ENCODE data around the gene VPS26B.
"Not testable (repeated sequence)": the region's sequence is repeated elsewhere in the genome, so short reads cannot be mapped to it uniquely, and the experiment has no call there.

The VPS26B gene

DNA sequence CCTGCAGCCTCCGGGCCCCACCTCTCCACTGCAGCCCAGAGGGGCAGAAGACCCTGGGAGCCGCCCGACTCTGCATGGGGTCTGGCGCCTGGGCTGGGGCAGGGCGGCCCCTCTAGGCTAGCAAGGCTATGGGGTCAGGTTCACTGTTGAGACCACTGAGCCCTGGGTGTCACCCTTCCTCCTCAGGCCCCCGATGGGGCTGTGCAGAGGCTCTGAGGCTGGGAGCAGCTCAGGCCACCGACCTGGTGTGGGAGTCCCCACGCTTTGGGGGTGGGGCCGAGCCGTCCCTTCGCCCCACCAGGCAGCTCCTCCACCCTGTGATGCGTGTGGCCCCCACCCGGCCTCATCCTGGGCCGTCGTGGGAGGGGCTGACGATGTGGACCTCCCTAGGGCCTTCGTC, 57.2 kb downstream of the VPS26B start:
- DNase-seq (ENCODE audit: low read depth, low spot score) = not testable (repeated sequence)

DNA sequence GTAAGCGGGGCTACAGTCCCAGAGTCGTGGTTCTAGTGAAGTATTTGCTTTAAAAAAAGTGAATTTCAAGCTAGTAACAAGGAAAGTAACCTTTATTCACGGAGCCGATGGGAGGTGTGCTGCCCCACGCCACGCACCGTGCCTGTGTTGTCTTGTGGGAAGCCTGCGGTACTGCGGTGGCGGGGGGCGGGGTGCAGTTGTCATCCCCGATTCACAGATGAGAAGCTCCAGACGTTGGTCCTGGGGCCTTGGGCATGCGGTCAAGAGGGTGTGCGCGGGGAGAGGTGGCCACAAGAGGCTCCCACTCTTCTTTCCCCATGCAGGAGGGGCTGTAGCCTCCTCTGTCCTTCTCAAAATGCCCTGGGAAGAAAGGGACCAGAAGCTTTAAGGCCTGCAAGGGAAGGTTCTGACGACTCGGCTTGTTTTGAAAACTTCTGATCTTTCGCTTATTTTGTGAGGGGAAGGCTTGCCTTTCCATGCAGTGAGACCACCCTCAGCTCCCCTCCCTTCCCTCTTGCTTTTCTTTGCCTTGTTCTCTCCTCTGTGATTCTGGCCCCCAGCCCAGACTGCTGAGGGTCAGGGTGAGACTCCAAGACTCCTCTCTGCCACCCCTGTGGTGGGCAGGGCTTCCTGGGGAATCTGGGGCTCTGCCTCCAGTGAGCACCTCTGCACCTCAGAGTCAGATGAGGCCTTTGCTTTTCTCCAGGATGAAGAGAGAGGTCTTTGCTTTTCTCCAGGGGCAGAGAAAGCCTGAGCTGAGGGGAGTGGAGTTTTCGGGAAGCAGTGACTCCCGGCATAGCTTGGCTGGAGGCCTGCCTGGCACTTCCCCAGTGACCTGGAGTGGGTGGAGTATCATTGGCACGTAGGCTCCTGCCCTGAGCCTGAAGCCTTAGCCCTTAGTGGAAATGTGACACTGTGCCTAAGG, 57.9 kb downstream of the VPS26B start:
- no peak for DNase-seq (ENCODE audit: low read depth, low spot score)

- DNase-seq (ENCODE audit: low read depth, low spot score) = no peak
Observed at GRCh38 chr11:134283461-134284230, 59.2 kb downstream of the VPS26B start.

DNA sequence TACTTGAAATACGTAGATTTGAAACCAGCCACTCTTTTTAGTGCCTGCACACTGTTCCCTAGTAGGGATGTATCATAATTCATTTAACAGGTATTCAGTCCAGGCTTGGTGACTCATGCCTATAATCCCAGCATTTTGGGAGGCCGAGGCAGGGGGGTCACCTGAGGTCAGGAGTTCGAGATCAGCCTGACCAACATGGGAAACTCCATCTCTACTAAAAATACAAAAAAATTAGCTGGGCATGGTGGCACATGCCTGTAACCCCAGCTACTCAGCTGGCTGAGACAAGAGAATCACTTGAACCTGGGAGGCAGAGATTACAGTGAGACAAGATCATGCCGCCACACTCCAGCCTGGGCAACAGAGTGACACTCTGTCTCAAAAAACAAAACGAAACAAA, 59.9 kb downstream of the VPS26B start:
- not testable (repeated sequence) for DNase-seq (ENCODE audit: low read depth, low spot score)

- no peak for DNase-seq (ENCODE audit: low read depth, low spot score)
Observed at GRCh38 chr11:134287561-134287960, 63.1 kb downstream of the VPS26B start.

DNA sequence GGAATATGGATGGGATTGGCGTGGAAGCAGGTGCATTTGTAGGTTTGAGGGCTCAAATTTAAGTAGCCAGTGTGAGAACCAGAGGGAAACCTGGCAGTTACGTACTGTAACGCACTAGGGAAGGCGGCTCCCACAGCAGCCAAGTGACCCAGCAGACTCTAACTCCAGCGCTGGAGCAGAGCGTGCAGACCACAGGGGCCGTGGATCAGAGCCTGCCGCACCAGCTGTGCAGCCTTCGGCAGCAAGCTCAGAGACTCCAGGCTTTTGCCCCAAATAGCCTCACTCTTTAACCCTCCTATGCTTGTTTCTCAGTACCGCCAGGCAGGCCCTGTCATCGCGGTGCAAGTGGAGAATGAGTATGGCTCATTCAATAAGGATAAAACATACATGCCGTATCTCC, 64.0 kb downstream of the VPS26B start:
- DNase-seq (ENCODE audit: low read depth, low spot score) = no peak

- DNase-seq (ENCODE audit: low read depth, low spot score) = no peak
Observed at GRCh38 chr11:134289167-134289566, 64.7 kb downstream of the VPS26B start.

GRCh38 chr11:134289789-134290188, 65.3 kb downstream of the VPS26B start:
- no peak for DNase-seq (ENCODE audit: low read depth, low spot score)

GRCh38 chr11:134290646-134291045, 66.2 kb downstream of the VPS26B start:
- DNase-seq (ENCODE audit: low read depth, low spot score) = no peak

GRCh38 chr11:134291196-134291595, 66.7 kb downstream of the VPS26B start:
- DNase-seq (ENCODE audit: low read depth, low spot score) = no peak

DNA sequence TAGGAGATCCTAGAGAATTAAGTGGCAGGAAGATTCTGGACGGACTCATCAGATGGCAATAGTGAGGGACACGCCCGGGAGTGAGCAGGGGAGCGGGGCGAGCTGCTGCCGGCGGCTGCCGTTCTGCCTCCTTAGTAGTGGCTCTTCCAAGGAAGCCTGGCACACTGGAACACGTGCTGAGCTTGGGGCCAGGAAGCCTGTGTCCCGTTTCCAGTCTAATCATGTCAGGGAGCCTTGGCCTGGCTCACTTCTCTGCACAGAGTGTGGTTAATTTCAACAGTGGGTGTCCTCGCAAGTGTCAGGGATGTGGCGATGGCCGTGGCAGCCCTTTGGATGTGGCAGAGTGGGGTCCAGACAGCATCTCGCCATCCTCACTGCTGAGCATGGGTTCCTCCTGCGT, 68.2 kb downstream of the VPS26B start:
- DNase-seq (ENCODE audit: low read depth, low spot score) = no peak

GRCh38 chr11:134293119-134294113, 68.9 kb downstream of the VPS26B start:
- no peak for DNase-seq (ENCODE audit: low read depth, low spot score)

DNA sequence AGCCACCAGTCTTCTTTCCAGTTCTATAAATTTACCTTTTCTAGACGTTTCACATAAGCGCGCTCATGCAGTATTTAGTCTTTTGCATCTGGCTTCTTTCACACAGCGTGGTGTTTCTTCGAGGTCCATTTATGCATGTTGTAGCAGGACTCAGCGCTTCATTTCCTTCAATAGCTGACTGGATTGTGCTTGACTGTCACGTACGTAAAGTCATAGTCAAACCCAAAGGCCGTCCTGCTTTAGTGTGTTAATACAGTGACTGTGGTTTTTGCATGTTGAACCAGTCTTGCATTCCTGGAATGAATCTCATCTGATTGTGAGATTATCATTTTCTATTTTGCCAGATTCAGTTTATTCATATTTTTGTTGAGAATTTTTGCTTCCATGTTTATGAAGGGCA, 70.2 kb downstream of the VPS26B start:
- DNase-seq (ENCODE audit: low read depth, low spot score) = no peak
